Activated CD4-positive, alpha-beta T cell treated with anti-CD3 and anti-CD28 coated beads for 36 hours (primary cell): ENCODE data around the gene PALM3. TPM values are rescaled to one million over a fixed set of nuclear protein-coding genes. Genes with fewer than 3 reads are reported as not detected.
A peak's percentile ranks its signal among the peaks of the same experiment; 100 is the strongest.

Experiments
- ATAC-seq: fragments of 200-7000 bp; cut with Tn5 transposase; one replicate; pipeline ENCODE4 v1.10.0; 2021; ENCODE audit warnings: mild to moderate bottlenecking, moderate library complexity
- CTCF ChIA-PET: fragments of 350-600 bp; sonication (Branson Sonifier 250); formaldehyde crosslinking; loops from one replicate; lab custom pipeline; 2021; ENCODE audit warnings: antibody characterized with exemption; lab: Charles Lee
- POLR2A ChIA-PET: fragments of 350-600 bp; sonication (Branson Sonifier 250); formaldehyde crosslinking; loops from one replicate; lab custom pipeline; 2021; ENCODE audit warnings: antibody characterized with exemption, inconsistent platforms; lab: Charles Lee
- DNase-seq: peaks from one replicate; pipeline ENCODE4 v3.0.0-alpha.2; 2020
- H3K27ac Mint-ChIP-seq: one replicate; pipeline ENCODE4 v1.8.0; 2021; ENCODE audit warnings: mixed read lengths
- H3K27me3 Mint-ChIP-seq: one replicate; pipeline ENCODE4 v1.8.0; 2021; ENCODE audit warnings: mixed read lengths
- H3K36me3 Mint-ChIP-seq: one replicate; pipeline ENCODE4 v1.8.0; 2021; ENCODE audit warnings: low read depth, mixed read lengths
- H3K4me1 Mint-ChIP-seq: one replicate; pipeline ENCODE4 v1.8.0; 2021; ENCODE audit warnings: mixed read lengths
- H3K4me3 Mint-ChIP-seq: one replicate; pipeline ENCODE4 v1.8.0; 2021; ENCODE audit warnings: mild to moderate bottlenecking, moderate library complexity, mixed read lengths
- H3K9me3 Mint-ChIP-seq: one replicate; pipeline ENCODE4 v1.8.0; 2021; ENCODE audit warnings: low read depth, mixed read lengths
- intact Hi-C, 2 experiments: fragments of 100-400 bp; cut with DNase I in 1 of 2; cut with micrococcal nuclease in 1 of 2; formaldehyde crosslinking; loops; one replicate each; pipeline versions ENCODE4 v1.14.2 to v1.15.1; 2022 to 2024; cut with DNase I, micrococcal nuclease
- total RNA-seq, 2 experiments: library from RNA; stranded (reverse); gene quantifications; one replicate each; pipeline ENCODE4 v1.2.3, GENCODE V29; 2021

Gene PALM3
- total RNA-seq, 2 experiments from 2014 or later, result 0.16 TPM; not detected in 1

DNA sequence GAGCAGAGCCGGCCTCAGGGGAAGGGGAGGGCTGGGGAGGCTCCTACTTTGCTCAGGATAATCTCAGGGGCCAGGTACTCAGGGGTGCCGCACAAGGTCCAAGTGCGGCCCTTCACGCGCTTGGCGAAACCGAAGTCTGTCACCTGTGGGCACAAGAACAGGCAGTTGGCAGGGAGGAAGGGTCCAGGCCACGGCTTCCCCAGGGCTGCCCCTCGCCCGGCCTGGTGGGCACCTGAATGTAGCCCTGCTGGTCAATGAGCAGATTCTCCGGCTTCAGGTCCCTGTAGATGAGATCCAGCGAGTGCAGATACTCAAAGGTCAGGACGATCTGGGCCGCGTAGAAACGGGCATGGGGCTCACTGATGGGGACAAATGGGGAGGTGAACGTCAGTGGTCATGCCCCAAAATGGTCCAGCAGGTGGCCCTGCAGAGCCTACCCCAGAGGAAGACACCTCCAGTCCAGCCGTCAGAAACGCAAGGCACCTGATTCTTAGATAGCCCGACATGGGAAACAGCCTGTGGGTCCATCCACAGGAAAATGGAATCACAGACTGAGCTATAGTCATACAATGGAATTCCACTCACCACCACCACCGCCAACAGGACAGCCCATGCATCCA lies 35.8 kb upstream of the PALM3 start:
- Mint-ChIP-seq H3K4me1 (peaks cover 3% of the 10 kb centered on the region), H3K9me3 (peaks cover 9% of the 10 kb centered on the region), H3K4me3 (no peak overlapping the region), H3K27me3 (no peaks in the 10 kb centered on the region), H3K27ac (no peak overlapping the region), H3K36me3 (peaks cover 15% of the 10 kb centered on the region)
- DNase-seq (no peak), ATAC-seq (no peak)
- intact Hi-C loops, result no loop called here
- CTCF ChIA-PET, result no interaction called here
- POLR2A ChIA-PET, result no interaction called here

- Mint-ChIP-seq H3K9me3 (peaks cover 9% of the 10 kb centered on the region), H3K4me1 (peaks cover 10% of the 10 kb centered on the region), H3K27ac (no peak overlapping the region), H3K27me3 (no peaks in the 10 kb centered on the region), H3K36me3 (peaks cover 19% of the 10 kb centered on the region), H3K4me3 (no peak overlapping the region)
- intact Hi-C loops, result no loop called here
- POLR2A ChIA-PET, result no interaction called here
- ATAC-seq (no peak), DNase-seq (no peak)
- CTCF ChIA-PET, result interaction anchor here (0.6 to 1.1 kb wide), 4 partner anchors 15 to 388 kb away, joined by 3 read pairs; no protein-coding TSS in a partner anchor
These were observed 34.6 kb upstream of the PALM3 start for GRCh38 chr19:14096272-14096992.

DNA sequence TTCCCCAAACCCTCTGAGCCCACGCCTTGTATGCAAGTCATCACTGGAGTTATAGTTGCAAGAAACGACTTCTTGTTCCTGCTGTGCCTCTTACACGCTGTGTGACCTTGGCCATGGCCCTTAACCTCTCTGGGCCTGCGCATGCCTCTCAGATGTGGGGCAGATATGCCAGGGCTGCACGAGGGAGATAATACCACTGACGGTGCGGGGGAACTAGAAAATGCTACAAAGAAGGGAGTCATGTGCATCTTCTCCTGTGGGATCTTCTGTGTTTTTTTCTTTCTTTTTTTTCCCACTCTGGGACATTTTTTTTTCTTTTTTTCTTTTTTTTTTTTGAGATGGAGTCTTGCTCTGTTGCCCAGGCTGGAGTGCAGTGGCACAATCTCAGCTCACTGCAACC lies 33.0 kb upstream of the PALM3 start:
- Mint-ChIP-seq H3K9me3 (peaks cover 9% of the 10 kb centered on the region), H3K4me1 (peaks cover 10% of the 10 kb centered on the region), H3K27ac (peak overlapping the region; percentile 47), H3K4me3 (no peak overlapping the region), H3K27me3 (no peaks in the 10 kb centered on the region), H3K36me3 (peaks cover 16% of the 10 kb centered on the region)
- no peak for ATAC-seq
- intact Hi-C loops, result loop anchor here (5.0 kb wide), 2 partner anchors 42 to 933 kb away; partner anchors contain the start of gene ASF1B (in 1 of the 2)
- CTCF ChIA-PET, result interaction anchor here (0.8 to 1.5 kb wide), 5 partner anchors 14 to 215 kb away, joined by 3 to 5 read pairs (median 4); partner anchors contain the start of gene ASF1B
- no peak for DNase-seq
- POLR2A ChIA-PET, result no interaction called here

DNA sequence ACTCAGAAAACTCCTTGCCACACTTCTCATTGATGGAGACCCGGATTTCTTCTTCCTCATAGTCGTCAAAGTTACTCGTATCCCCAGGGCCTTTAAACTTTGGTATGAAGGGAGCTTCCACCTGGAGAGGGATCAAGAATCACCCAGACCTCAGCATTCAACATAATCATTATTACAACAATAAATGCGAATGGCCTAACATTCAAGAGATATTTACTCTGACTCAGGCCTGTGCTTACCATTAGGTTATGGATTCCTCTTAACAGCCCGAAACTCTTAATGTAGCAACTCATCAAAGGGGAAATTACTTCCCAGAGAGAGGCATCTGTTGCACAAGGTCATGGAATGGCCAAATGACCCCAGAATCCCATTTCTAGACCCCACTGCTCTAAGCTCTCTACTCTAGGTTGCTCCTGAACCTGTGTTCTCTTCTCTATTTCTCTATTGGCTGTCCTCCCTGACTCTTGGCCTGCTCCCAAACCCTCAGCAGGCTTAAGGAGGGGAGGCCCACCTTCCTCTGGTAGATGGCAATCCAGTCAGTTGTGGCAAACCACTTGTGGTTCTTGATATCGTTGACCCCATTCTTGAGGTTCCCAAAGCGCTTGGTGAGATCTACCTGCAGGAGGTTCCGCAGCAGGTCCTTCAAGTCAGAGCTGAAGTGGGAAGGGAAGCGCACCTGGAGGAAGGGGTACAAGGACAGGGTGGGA lies 31.4 kb upstream of the PALM3 start:
- no peaks in the 10 kb centered on the region for H3K27me3 Mint-ChIP-seq
- DNase-seq, result no peak
- H3K27ac Mint-ChIP-seq, result no peak overlapping the region
- intact Hi-C loops, result loop anchor here (5.0 kb wide), 2 partner anchors 44 to 931 kb away; partner anchors contain the start of gene ASF1B (in 1 of the 2)
- ChIA-PET POLR2A (no interaction called here), CTCF (interaction anchor here (0.8 to 1.5 kb wide), 4 partner anchors 15 to 100 kb away, joined by 4 to 8 read pairs (median 5); no protein-coding TSS in a partner anchor)
- H3K9me3 Mint-ChIP-seq, result peaks cover 9% of the 10 kb centered on the region
- H3K4me3 Mint-ChIP-seq, result no peak overlapping the region
- H3K4me1 Mint-ChIP-seq, result peaks cover 17% of the 10 kb centered on the region
- peaks cover 26% of the 10 kb centered on the region for H3K36me3 Mint-ChIP-seq
- ATAC-seq, result no peak

DNA sequence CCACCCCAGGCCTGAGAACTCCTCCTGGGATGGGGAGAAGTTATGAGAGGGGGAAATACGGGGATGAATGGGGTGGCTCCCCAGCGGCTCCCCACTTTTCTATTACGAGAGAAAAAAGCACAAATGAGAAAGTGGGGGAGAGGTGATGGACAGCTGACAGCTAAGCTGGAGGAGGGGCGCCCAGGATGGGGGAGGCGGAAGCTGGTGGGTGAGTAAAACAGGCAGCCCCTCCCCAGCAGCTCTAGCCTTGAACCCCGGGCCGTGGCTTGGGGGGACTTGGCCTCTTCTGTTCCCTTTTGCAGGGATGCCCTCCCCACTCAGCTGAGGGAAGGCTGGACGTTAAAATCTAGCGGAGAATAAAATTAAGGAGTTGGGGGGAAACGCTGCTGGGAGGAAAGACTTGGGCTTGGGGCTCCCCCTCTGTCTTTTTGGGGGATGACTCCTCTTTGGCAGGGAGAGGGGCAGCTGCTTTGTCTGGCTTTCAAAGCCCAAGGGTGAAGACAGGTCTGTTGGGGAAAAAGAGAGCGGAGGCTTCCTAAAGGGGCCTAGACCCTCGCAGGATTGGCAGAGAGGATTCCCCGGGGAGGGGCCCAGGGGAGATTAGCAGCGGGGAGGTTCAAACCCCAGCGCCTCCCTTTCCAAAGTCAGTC lies 30.1 kb upstream of the PALM3 start:
- H3K27ac Mint-ChIP-seq, result peak overlapping the region; percentile 98
- CTCF ChIA-PET, result interaction anchor here (0.6 to 1.6 kb wide), 8 partner anchors 10 to 344 kb away, joined by 3 to 5 read pairs (median 4); partner anchors contain the start of genes ASF1B and PRKACA
- peaks cover 20% of the 10 kb centered on the region for H3K4me1 Mint-ChIP-seq
- ATAC-seq (peak; percentile 7), DNase-seq (peak; percentile 76)
- peak overlapping the region; percentile 81 for H3K4me3 Mint-ChIP-seq
- H3K36me3 Mint-ChIP-seq, result peaks cover 32% of the 10 kb centered on the region
- H3K27me3 Mint-ChIP-seq, result no peaks in the 10 kb centered on the region
- peaks cover 9% of the 10 kb centered on the region for H3K9me3 Mint-ChIP-seq
- intact Hi-C loops, result loop anchor here (1.0 to 5.0 kb wide), 10 partner anchors 11 to 930 kb away; partner anchors contain the start of genes ASF1B (in 2 of the 2), PRKACA (in 2 of the 2) and DDX39A (in 1 of the 2)
- POLR2A ChIA-PET, result no interaction called here

GRCh38 chr19:14091081-14091812 lies 29.4 kb upstream of the PALM3 start:
- ATAC-seq (peak; percentile 75), DNase-seq (peak; percentile 76)
- intact Hi-C loops, result loop anchor here (1.0 to 5.0 kb wide), 10 partner anchors 10 to 929 kb away; partner anchors contain the start of genes ASF1B (in 2 of the 2), PRKACA (in 2 of the 2) and DDX39A (in 1 of the 2)
- H3K9me3 Mint-ChIP-seq, result peaks cover 9% of the 10 kb centered on the region
- peak overlapping the region; percentile 98 for H3K27ac Mint-ChIP-seq
- peaks cover 20% of the 10 kb centered on the region for H3K4me1 Mint-ChIP-seq
- ChIA-PET POLR2A (no interaction called here), CTCF (interaction anchor here (0.6 to 1.6 kb wide), 7 partner anchors 9 to 343 kb away, joined by 3 to 5 read pairs (median 4); partner anchors contain the start of genes ASF1B and PRKACA)
- H3K36me3 Mint-ChIP-seq, result peaks cover 28% of the 10 kb centered on the region
- H3K4me3 Mint-ChIP-seq, result peak overlapping the region; percentile 81
- H3K27me3 Mint-ChIP-seq, result no peaks in the 10 kb centered on the region

- peaks cover 28% of the 10 kb centered on the region for H3K36me3 Mint-ChIP-seq
- no peaks in the 10 kb centered on the region for H3K27me3 Mint-ChIP-seq
- ChIA-PET POLR2A (no interaction called here), CTCF (interaction anchor here (1.3 to 1.6 kb wide), 2 partner anchors 46 kb away, joined by 5 to 6 read pairs; partner anchors contain the start of gene ASF1B)
- ATAC-seq (peak; percentile 58), DNase-seq (peak; percentile 92)
- peaks cover 9% of the 10 kb centered on the region for H3K9me3 Mint-ChIP-seq
- intact Hi-C loops, result loop anchor here (1.0 to 5.0 kb wide), 10 partner anchors 9 to 928 kb away; partner anchors contain the start of genes ASF1B (in 2 of the 2), PRKACA (in 2 of the 2) and DDX39A (in 1 of the 2)
- H3K4me3 Mint-ChIP-seq, result peak within 1 kb of the TSS; percentile 81
- H3K27ac Mint-ChIP-seq, result peak within 1 kb of the TSS; percentile 98
- H3K4me1 Mint-ChIP-seq, result peaks cover 20% of the 10 kb centered on the region
These were observed 28.7 kb upstream of the PALM3 start, which contains the start of gene SAMD1 for GRCh38 chr19:14090509-14091080. Gene SAMD1, minus strand, starts transcription at chr19:14090751.

- peaks cover 20% of the 10 kb centered on the region for H3K4me1 Mint-ChIP-seq
- ATAC-seq, result peak; percentile 7
- peaks cover 9% of the 10 kb centered on the region for H3K9me3 Mint-ChIP-seq
- intact Hi-C loops, result loop anchor here (1.0 to 5.0 kb wide), 6 partner anchors 9 to 928 kb away; partner anchors contain the start of genes ASF1B (in 1 of the 2), DDX39A (in 1 of the 2) and PRKACA (in 1 of the 2)
- POLR2A ChIA-PET, result no interaction called here
- H3K36me3 Mint-ChIP-seq, result peaks cover 30% of the 10 kb centered on the region
- H3K4me3 Mint-ChIP-seq, result peak overlapping the region; percentile 81
- CTCF ChIA-PET, result interaction anchor here (1.3 to 3.6 kb wide), 2 partner anchors 17 to 47 kb away, joined by 6 to 14 read pairs; partner anchors contain the start of genes ASF1B and MISP3
- H3K27ac Mint-ChIP-seq, result peak overlapping the region; percentile 75
- peak; percentile 71 for DNase-seq
- no peaks in the 10 kb centered on the region for H3K27me3 Mint-ChIP-seq
These were observed 28.0 kb upstream of the PALM3 start for GRCh38 chr19:14089662-14090508.

- H3K9me3 Mint-ChIP-seq, result peaks cover 9% of the 10 kb centered on the region
- no peaks in the 10 kb centered on the region for H3K27me3 Mint-ChIP-seq
- DNase-seq, result peak; percentile 39
- no peak for ATAC-seq
- CTCF ChIA-PET, result interaction anchor here (1.3 to 3.6 kb wide), 2 partner anchors 17 to 47 kb away, joined by 6 to 14 read pairs; partner anchors contain the start of genes ASF1B and MISP3
- H3K4me3 Mint-ChIP-seq, result peak overlapping the region; percentile 81
- peak overlapping the region; percentile 75 for H3K27ac Mint-ChIP-seq
- POLR2A ChIA-PET, result no interaction called here
- H3K4me1 Mint-ChIP-seq, result peaks cover 16% of the 10 kb centered on the region
- intact Hi-C loops, result no loop called here
- H3K36me3 Mint-ChIP-seq, result peaks cover 30% of the 10 kb centered on the region
These were observed 27.5 kb upstream of the PALM3 start for GRCh38 chr19:14089412-14089661.
